RPMI8226 (cell line): ENCODE measurements around the gene ACE2.
"Not testable (repeated sequence)": the region's sequence is repeated elsewhere in the genome, so short reads cannot be mapped to it uniquely, and the experiment has no call there.

Experiments
- DNase-seq: peaks from one replicate; pipeline ENCODE4 v3.0.0-alpha.2; 2015

Gene ACE2

GRCh38 chrX:15600745-15601144, at the start of gene ACE2:
TSS of gene ACE2 (minus strand) at chrX:15600960. CDS start at chrX:15600911, 49 bp downstream.
- no peak for DNase-seq

GRCh38 chrX:15647510-15647909, 46.8 kb upstream of the ACE2 start:
- not testable (repeated sequence) for DNase-seq

GRCh38 chrX:15646543-15646942, 45.8 kb upstream of the ACE2 start:
- no peak for DNase-seq

- DNase-seq, result no peak
These were observed 45.3 kb upstream of the ACE2 start for GRCh38 chrX:15646031-15646430.

GRCh38 chrX:15645266-15645665, 44.5 kb upstream of the ACE2 start:
- no peak for DNase-seq

- DNase-seq, result no peak
These were observed 43.8 kb upstream of the ACE2 start for GRCh38 chrX:15644560-15644872.

GRCh38 chrX:15643786-15644559, 43.2 kb upstream of the ACE2 start:
- no peak for DNase-seq

GRCh38 chrX:15631637-15632036, 30.9 kb upstream of the ACE2 start:
- no peak for DNase-seq

- no peak for DNase-seq
These were observed 22.3 kb upstream of the ACE2 start for GRCh38 chrX:15623054-15623453.

- no peak for DNase-seq
These were observed 18.4 kb upstream of the ACE2 start for GRCh38 chrX:15619053-15619755.

GRCh38 chrX:15617111-15617510, 16.4 kb upstream of the ACE2 start:
- DNase-seq, result no peak

- no peak for DNase-seq
These were observed 15.8 kb upstream of the ACE2 start for GRCh38 chrX:15616531-15616930.

- no peak for DNase-seq
These were observed 6.3 kb upstream of the ACE2 start for GRCh38 chrX:15607067-15607466.

- DNase-seq, result no peak
These were observed 5.4 kb upstream of the ACE2 start for GRCh38 chrX:15606136-15606535.

- no peak for DNase-seq
These were observed 4.5 kb upstream of the ACE2 start for GRCh38 chrX:15605226-15605625.

- DNase-seq, result no peak
These were observed 2.0 kb upstream of the ACE2 start for GRCh38 chrX:15602761-15603160.

GRCh38 chrX:15601932-15602331, 1.2 kb upstream of the ACE2 start:
- DNase-seq, result no peak

GRCh38 chrX:15600049-15600448, 711 bp downstream of the ACE2 start:
- no peak for DNase-seq

- DNase-seq, result no peak
These were observed 1.3 kb downstream of the ACE2 start for GRCh38 chrX:15599461-15599860.

- DNase-seq, result no peak
These were observed 2.7 kb downstream of the ACE2 start for GRCh38 chrX:15598026-15598425.

- DNase-seq, result no peak
These were observed 6.4 kb downstream of the ACE2 start for GRCh38 chrX:15594371-15594770.

- no peak for DNase-seq
These were observed 20.7 kb downstream of the ACE2 start for GRCh38 chrX:15579778-15580747.

- no peak for DNase-seq
These were observed 24.7 kb downstream of the ACE2 start for GRCh38 chrX:15576019-15576418.

GRCh38 chrX:15574017-15574416, 26.7 kb downstream of the ACE2 start:
- no peak for DNase-seq
